ENCODE measurements around the gene NEUROD2. TPM values are rescaled to one million over a fixed set of nuclear protein-coding genes. Genes with fewer than 3 reads are reported as not detected.

Gene NEUROD2
- total and polyA plus RNA-seq, 10 of the 15 experiments (the other 5 are each of a cell fraction or from before 2014, with no cell fraction given): not detected

DNA sequence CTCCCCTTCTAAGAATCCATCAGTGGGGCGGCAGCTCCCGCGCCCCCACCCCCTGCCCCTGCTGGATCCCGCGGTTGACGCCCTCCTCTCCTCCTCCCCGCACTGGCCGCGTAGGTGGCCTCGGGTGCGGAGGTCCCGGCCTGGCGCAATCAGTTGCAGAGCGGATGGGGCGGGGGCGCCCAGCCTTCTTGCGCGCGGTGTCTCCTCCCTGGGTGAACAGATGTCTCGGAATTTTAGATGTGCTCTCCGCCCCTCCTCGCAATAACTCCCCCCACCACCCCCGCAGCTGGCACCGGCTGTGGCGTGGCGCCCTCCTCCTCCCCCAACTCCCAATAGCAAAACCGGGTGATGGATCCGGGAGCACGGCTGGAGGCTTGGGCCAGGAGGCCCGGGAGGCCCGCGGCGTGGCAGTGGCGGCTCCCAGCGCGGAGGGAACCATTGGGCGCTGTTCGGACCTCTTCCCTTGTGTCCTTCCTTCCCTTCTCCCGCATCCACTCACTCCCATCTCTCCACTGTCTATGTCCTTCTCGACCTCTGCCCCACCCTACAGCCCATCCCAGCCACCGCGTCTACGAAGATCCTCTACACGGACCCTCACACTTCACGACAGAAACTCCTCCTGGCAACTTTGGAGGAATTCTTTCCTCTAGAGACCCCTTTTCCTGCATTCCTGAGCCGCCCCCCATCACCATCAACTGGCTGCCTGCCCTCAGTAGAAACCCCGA is 11.0 kb downstream of the NEUROD2 start (continued):
- no peak for TF ChIP-seq E4F1 (IDR thresholded peaks at IDR 0.05; ENCODE audit: borderline replicate concordance, partially characterized antibody)

DNA sequence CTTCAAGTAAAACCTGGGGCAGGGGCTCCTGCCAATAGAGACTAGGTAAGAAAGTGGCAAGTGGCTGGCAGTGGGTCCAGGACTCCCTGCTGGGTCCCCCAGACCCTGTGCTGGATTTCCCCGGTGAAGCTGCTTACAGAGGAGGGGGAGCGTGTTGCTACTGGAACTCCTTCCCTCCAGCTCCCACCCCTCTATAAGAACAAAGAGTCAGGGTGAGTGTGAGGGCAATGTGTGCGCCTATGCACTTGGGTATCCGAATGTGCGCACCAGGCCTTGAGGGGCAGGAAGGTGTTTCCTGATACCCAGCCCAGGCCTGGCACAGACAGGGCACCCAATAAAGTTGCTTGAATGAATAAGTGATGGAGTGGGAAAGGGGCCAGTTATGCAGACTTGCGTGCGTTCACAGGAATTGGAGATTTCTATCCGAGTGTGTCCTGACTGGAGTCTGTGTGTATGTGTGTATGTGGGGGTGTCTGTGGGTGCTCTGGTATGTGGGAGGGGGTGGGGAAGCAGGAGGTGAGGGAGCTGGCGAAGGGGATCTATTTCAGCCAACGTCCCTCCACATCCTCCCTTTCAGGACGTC is 11.7 kb downstream of the NEUROD2 start:
- Histone ChIP-seq H3K4me2 (ENCODE audit: control insufficient read depth, insufficient read depth) (no peak overlapping the region), H3K79me2 (ENCODE audit: control insufficient read depth, insufficient read depth, low read length) (no peaks in the 10 kb centered on the region), H4K20me1 (ENCODE audit: control insufficient read depth, insufficient read depth) (no peaks in the 10 kb centered on the region), H3K36me3 (ENCODE audit: control insufficient read depth in 2 of 2, insufficient read depth in 2 of 2, low read length in 1 of 2) (no peaks in the 10 kb centered on the region), H3K27me3 (replicated peaks in 1 of 2; ENCODE audit: control insufficient read depth in 2 of 2, insufficient read depth in 2 of 2, low read length in 1 of 2) (peaks cover 26 to 27% of the 10 kb centered on the region in 2 experiments), H3K9ac (ENCODE audit: control insufficient read depth, insufficient read depth, low read length) (no peak overlapping the region), H3K4me3 (no peak overlapping the region), H3K4me1 (ENCODE audit: control insufficient read depth, insufficient read depth, low read length) (no peaks in the 10 kb centered on the region), H3K9me3 (replicated peaks; ENCODE audit: control insufficient read depth, insufficient read depth, low read length) (no peaks in the 10 kb centered on the region), H2AFZ (ENCODE audit: control insufficient read depth, low read depth, low read length) (no peak overlapping the region), H3K27ac (ENCODE audit: control insufficient read depth, insufficient read depth) (no peak overlapping the region)
- FAIRE-seq (no peak), ATAC-seq (no peak), DNase-seq (ENCODE audit: low read depth, low spot score) (no peak)
- BruUV-seq (replicated peaks): no TSS peak
- intact Hi-C loops (cut with micrococcal nuclease; ENCODE audit: unreplicated experiment): no loop called here
- RAD21 ChIA-PET (ENCODE audit: unreplicated experiment): no interaction called here
- in situ Hi-C loops (cut with MboI): no loop called here
- POLR2A ChIA-PET: no interaction called here
- 18% methylated on average over 11 of the region's 11 CpGs for WGBS (ENCODE audit: insufficient coverage, insufficient replicate concordance, low lambda C conversion rate, missing lambda C conversion rate)
- CTCF ChIA-PET: no interaction called here
- SMC1A ChIA-PET (ENCODE audit: uncharacterized antibody, unreplicated experiment): no interaction called here
- TF ChIP-seq JUND (IDR thresholded peaks at IDR 0.05; ENCODE audit: low read depth, low read length) (no peak), DPF2 (IDR thresholded peaks at IDR 0.05) (no peak), TCF7 (IDR thresholded peaks at IDR 0.05; ENCODE audit: borderline replicate concordance) (no peak), MTA2 (IDR thresholded peaks at IDR 0.05; ENCODE audit: low read depth) (no peak), HDGF (IDR thresholded peaks at IDR 0.05) (no peak), ZZZ3 (IDR thresholded peaks at IDR 0.05; ENCODE audit: control insufficient read depth, insufficient read length, low read depth) (no peak), PML (IDR thresholded peaks at IDR 0.05; ENCODE audit: low read length) (no peak), FOXM1 (IDR thresholded peaks at IDR 0.05; ENCODE audit: low read depth, low read length) (no peak), CHD1 (IDR thresholded peaks at IDR 0.05; ENCODE audit: low read depth, low read length) (no peak), RBBP5 (conservative IDR thresholded peaks at IDR 0.05) (no peak), ZNF384 (IDR thresholded peaks at IDR 0.05; ENCODE audit: borderline replicate concordance, low read depth, low read length) (no peak)
- TF ChIP-seq, protein P1, sequence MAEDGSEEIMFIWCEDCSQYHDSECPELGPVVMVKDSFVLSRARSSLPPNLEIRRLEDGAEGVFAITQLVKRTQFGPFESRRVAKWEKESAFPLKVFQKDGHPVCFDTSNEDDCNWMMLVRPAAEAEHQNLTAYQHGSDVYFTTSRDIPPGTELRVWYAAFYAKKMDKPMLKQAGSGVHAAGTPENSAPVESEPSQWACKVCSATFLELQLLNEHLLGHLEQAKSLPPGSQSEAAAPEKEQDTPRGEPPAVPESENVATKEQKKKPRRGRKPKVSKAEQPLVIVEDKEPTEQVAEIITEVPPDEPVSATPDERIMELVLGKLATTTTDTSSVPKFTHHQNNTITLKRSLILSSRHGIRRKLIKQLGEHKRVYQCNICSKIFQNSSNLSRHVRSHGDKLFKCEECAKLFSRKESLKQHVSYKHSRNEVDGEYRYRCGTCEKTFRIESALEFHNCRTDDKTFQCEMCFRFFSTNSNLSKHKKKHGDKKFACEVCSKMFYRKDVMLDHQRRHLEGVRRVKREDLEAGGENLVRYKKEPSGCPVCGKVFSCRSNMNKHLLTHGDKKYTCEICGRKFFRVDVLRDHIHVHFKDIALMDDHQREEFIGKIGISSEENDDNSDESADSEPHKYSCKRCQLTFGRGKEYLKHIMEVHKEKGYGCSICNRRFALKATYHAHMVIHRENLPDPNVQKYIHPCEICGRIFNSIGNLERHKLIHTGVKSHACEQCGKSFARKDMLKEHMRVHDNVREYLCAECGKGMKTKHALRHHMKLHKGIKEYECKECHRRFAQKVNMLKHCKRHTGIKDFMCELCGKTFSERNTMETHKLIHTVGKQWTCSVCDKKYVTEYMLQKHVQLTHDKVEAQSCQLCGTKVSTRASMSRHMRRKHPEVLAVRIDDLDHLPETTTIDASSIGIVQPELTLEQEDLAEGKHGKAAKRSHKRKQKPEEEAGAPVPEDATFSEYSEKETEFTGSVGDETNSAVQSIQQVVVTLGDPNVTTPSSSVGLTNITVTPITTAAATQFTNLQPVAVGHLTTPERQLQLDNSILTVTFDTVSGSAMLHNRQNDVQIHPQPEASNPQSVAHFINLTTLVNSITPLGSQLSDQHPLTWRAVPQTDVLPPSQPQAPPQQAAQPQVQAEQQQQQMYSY (CRISPR knock-in tag; IDR thresholded peaks at IDR 0.05): no peak
- TF ChIP-seq, protein P2, sequence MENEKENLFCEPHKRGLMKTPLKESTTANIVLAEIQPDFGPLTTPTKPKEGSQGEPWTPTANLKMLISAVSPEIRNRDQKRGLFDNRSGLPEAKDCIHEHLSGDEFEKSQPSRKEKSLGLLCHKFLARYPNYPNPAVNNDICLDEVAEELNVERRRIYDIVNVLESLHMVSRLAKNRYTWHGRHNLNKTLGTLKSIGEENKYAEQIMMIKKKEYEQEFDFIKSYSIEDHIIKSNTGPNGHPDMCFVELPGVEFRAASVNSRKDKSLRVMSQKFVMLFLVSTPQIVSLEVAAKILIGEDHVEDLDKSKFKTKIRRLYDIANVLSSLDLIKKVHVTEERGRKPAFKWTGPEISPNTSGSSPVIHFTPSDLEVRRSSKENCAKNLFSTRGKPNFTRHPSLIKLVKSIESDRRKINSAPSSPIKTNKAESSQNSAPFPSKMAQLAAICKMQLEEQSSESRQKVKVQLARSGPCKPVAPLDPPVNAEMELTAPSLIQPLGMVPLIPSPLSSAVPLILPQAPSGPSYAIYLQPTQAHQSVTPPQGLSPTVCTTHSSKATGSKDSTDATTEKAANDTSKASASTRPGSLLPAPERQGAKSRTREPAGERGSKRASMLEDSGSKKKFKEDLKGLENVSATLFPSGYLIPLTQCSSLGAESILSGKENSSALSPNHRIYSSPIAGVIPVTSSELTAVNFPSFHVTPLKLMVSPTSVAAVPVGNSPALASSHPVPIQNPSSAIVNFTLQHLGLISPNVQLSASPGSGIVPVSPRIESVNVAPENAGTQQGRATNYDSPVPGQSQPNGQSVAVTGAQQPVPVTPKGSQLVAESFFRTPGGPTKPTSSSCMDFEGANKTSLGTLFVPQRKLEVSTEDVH (IDR thresholded peaks at IDR 0.05; ENCODE audit: low read depth, partially characterized antibody): no peak

Measured in GM12878 (cell line).